HUDEP-2 (cell line): ENCODE measurements around the gene RAPGEF5.

Experiments
- DNase-seq, 76 experiments: peaks; one replicate each; lab custom pipeline; 2025; ENCODE audit not compliant: unreplicated experiment in 76 of 76; lab: John Stamatoyannopoulos, UW

Gene RAPGEF5

GRCh38 chr7:22378199-22378980, 21.4 kb upstream of the RAPGEF5 start:
- DNase-seq = no peak

- no peak for DNase-seq
Measured at GRCh38 chr7:22377703-22378102, 20.7 kb upstream of the RAPGEF5 start.

DNA sequence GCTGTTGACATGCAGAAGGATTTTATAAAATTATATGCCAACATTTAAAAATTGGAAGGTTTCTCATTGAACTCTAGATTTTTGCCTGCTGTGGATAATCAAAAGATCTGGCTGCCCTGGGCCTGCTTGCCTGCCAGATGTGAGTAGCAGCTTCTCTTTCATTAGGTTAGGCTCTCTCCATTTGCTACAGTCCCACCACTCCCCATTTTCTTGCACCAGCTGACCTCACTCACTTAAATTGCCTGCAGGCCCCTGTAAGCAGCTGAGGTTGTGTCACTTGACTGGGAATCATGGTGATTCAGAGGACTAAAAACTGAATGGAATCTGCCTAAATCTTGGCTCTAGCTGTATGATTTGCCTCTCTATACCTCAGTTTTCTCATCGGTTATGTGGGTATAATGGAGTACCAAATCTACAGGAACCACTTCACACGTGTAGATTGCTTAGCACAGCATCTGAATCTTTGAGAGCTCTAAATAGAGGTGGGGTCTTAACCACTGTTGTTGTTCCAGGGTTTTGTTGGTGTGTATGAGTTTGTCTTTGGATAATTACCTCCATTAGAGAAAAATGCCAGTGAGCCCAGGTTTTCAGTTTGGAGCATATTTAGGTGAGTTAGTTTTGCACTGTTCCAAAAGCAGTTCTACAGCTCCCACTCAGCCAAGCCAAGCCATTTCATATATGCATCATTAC, 18.6 kb upstream of the RAPGEF5 start:
- DNase-seq = no peak

GRCh38 chr7:22373911-22374310, 17.0 kb upstream of the RAPGEF5 start:
- no peak for DNase-seq

GRCh38 chr7:22373388-22373787, 16.4 kb upstream of the RAPGEF5 start:
- DNase-seq = no peak

- no peak for DNase-seq
Measured at GRCh38 chr7:22372863-22373262, 15.9 kb upstream of the RAPGEF5 start.

DNA sequence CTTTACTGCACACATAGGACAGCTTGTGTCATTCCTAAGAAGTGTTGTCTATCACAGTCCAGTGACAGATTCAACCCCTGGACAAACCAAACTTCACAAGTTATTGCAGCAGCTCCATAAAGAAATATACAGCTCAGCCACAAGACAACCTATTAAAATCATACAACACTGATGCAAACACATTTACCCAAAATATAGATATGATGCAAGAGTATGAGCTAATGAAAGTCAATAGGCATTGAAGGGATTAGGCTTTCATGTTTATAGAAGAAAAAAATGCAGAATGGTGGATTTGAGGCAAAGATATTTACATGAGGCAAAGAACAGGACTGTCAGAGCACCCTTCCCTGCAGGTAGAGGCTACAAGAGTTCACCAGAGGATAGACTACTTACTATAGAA, 14.9 kb upstream of the RAPGEF5 start:
- DNase-seq = no peak

DNA sequence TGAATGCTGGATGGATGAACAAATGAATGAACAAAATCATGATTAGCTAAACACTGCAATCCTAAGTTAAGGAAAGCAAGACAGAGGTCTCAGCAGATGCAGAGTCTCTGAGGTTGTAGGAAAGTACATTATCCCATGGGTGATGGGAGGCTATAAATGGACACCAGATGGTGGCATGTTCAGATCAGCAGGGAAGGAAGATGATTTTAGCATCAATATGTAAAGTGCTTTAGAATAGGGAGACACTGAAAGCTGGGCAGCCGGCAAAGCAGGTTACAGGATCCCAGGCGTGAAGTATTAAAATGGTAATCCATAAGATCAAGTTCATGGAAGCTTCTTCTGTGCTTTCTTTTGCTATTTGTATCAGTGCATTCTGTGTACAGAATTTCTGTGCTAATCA, 7.9 kb upstream of the RAPGEF5 start:
- DNase-seq = no peak

GRCh38 chr7:22363756-22364422, 6.9 kb upstream of the RAPGEF5 start:
- DNase-seq = no peak

DNA sequence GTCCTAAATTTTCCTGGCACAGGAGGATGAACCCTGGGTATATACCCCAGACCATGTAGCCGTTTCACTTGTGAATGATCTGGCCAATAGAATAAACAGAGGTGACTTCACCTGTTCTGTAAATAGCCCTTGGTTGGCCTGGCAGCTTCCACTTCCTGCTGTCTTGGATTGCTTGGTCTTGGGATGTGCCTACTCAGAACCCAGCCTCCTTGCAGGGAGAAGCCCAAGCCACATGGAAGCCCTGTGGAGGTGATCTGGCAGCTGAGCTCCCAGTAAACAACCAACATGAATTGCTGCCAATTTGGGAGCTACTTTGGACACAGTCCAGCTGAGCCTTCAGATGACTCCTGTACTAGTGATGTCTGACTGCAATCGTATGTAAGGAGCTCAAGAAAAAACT, 4.8 kb upstream of the RAPGEF5 start:
- DNase-seq = peak in 3 of 76 experiments; percentile 15 to 24 (median 17)

GRCh38 chr7:22361320-22361719, 4.4 kb upstream of the RAPGEF5 start:
- no peak for DNase-seq

DNA sequence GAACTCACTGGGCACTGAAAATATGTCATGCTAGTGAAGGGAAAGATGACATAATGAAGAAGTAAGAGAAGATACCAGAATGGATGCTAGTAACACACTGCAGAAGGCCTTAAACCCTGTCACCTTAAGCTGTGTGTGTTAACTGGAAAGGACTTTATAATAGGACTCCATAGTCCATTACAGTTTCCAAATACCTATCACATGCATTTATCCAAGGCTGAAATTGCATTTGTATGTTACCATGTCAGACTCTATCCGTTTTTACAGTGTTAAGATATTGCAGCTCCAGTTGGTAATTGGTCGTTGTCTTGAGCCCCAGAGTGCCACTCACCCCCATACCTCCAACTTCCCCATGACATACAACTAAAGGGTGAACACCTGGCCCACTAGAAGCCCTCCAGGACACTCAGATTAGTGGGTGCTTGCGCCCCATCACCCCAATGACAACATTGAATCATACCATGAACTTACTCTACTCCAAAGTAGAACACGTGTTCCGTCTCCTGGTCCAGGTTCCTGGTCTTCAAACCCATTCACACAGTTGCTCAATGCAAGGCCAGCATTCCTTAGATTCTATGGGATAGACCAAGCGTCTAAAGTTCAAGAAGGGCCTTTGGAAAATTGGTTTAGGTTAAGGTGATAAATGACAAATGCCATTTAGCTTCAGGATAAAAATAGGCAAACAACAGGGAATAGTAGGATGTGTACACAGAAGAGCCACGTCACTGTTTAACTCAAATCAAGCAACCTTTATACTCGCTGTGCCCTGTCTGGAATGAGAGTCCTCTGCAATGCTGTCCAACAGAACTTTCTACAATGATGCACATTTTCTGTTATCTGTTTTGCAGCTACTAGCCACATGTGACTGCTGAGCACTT, 2.1 kb upstream of the RAPGEF5 start:
- no peak for DNase-seq

DNA sequence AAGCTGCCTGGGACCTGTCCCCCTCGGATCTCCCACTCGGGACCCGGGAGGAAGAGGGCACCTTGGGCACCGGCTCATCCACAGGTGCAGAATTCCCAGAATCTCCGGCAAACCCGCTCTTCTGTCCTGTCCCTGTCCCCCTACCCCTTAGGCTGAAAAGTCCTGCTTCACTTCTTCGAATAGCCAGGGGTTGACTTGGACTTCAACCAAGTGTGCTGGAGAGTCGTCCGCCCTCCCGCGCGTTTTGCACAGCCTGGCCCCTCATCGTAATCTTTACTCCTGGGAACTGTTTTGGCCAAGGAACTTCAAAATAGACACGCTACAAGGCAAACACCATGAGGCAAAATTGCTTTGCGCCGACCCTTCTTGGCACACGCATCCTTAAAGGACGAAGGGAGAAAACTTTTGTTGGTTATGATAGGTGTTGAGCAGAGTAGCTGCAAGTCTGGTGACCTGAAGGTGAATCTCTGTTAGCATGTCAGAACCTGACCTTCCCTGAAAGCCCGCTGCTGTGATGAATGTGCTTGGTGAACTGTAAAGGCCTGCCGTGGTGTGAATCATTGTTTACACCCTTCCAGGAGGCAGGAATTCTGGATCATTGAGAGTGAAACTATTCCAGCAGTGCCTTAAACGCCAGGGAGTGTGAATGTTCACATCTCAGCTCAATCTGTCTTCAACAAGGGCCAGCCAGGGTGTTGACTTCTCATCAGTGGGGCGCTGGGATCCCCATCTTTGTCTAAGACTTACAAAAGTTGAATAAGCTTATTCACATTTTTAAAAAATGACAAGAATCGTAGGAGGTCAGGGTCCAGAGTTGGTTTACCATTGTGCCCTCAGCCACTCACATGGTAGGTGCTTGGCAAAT, 589 bp upstream of the RAPGEF5 start:
- no peak for DNase-seq

DNA sequence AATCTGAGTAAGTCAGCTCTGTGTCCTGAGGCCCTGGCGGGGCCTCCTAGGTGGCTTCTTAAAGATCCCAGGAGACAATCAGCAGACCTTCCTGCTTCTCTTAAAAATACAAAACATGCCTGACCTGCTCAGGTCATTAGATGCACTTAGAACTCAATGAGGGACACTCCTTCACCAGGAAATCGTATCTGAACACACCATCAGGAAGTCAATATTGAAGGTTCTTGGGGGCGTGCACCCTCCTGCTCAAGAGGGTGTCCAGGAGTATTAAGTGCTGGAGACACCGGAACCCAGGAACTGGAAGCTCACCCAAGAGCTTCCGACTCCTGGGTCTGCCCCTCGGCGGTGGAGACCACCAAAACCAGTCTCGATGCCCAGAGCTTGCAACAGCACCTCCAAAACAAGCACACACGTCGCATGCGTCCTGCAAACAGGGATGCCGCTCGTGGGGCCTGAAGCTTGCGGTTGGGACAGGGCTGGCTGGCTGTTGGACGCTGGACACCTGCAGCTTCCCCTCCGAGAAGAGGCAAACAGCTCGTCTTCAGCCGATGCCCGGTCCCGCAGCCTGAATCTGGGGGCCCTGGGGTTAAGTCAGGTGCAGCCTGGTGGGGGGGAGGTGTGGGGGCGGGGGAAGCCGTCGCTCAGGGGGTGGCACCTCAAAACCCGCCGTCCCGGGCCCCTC, 803 bp downstream of the RAPGEF5 start:
- DNase-seq = peak in 8 of 76 experiments; percentile 5 to 34 (median 18)

GRCh38 chr7:22355620-22356009, 1.3 kb downstream of the RAPGEF5 start:
- DNase-seq = no peak

- no peak for DNase-seq
Measured at GRCh38 chr7:22354462-22354861, 2.5 kb downstream of the RAPGEF5 start.

DNA sequence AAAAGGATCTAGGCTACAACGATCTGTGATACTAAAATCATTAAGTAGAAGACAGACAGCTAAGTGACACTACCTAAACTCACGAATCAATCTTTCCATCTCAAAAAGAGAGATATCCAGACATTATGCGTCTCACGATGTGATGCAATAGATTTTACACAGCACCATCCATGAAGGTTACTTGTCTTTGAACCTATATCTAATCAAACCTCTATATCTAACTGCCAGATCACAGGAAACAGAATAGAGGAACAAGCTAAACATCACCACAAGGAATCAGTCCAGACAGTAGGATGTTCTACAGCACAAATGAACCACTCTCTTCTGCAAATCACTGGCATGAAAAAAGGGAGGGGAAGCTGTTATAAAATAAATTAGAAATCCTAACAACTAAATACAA, 4.1 kb downstream of the RAPGEF5 start:
- DNase-seq = peak in 2 of 76 experiments; percentile 17 to 24

DNA sequence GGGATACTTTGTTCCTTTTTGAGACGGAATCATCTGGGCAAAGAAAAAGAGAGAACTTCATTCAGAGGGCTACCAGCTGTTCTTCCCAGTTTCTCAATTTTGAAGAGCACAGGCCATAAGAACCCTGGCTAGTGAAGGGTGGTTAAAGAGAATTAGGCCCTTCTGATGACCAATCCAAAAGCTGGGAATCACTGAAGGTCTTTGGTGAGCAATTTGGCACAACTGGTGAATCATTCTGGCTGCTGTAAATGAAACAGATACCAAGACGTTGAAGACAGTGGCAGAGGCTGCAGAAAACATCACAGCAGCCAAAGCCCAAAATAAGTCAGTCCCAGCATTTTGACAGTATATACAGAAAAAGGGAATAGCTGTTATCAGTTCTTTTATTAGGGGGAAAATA, 5.1 kb downstream of the RAPGEF5 start:
- DNase-seq = no peak

GRCh38 chr7:22351329-22351692, 5.6 kb downstream of the RAPGEF5 start:
- DNase-seq = no peak
